ENCODE results near the gene OGG1. TPM values are rescaled to one million over a fixed set of nuclear protein-coding genes. Genes with fewer than 3 reads are reported as not detected.
A peak's percentile ranks its signal among the peaks of the same experiment; 100 is the strongest.

The OGG1 gene
- total and polyA plus RNA-seq, 4 experiments from 2014 or later, result 29.2 to 46.9 (median 35.9) TPM

DNA sequence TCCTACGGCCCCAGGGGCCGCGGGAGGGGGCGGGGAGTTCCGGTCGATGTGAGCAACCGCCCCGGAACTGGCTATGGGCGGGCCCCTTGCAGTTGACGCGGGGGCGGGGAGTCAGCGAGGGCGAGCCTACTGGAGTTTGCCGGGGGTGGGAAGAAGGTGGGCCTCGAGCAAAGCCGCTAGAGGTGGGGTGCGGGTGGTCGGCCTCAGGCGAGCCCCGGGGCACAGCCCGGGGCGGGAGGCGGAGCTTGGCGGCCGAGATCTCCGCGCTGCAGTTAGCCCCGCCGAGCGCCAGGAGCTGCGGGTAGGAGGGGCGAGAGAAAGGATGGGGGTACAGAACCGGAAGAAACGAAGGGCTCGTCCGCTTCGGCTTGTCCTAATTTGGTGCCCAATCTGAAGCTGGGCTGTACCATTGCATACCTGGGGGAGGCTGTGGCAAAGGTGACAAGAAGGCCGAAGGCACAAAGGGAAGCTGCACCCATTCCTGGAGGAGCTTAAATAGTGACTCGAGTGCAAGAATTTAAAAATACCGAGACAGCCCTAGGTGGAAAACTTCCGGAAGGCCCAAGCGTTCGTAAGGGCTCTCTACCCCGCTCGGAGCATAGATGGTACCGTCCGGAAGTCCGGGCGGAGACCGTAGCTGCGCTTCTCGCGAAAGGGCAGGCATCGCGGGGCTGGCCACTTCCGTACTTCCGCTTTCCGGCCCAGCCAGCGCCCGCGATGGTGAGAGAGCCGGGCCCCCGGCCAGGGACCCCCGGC is 42.8 kb downstream of the OGG1 start, which contains the start of the genes ARPC4 and TADA3:
Gene ARPC4 (plus strand): TSS at position 678 of the 756 bp plus-strand sequence. CDS start 40 bp downstream, at position 718.
Gene TADA3 (minus strand): TSS at position 69 of the 756 bp plus-strand sequence. CDS start 1,007 bp downstream, outside the sequence.
- Histone ChIP-seq H3K9me3 (ENCODE audit: control insufficient read depth in 1 of 2, low read length in 2 of 2) (no peaks in the 10 kb centered on the region), H3K4me3 (ENCODE audit: low read length in 2 of 2) (peak within 1 kb of the TSS; percentile 91 to 100), H3K27me3 (ENCODE audit: insufficient read depth, low read length) (no peaks in the 10 kb centered on the region), H3K27ac (ENCODE audit: low read depth, low read length) (peak within 1 kb of the TSS; percentile 99), H3K36me3 (ENCODE audit: insufficient read depth, low read length) (peaks cover 13% of the 10 kb centered on the region), H3K4me1 (ENCODE audit: insufficient read depth, low read length) (peaks cover 63% of the 10 kb centered on the region)
- CTCF ChIA-PET (ENCODE audit: partially characterized antibody), result interaction anchor here (0.7 to 1.8 kb wide), 10 partner anchors 10 to 402 kb away, joined by 3 to 15 read pairs (median 3); partner anchors contain the start of genes BRPF1 and CRELD1
- DNase-seq, result peak; percentile 92 to 97 (median 96)
- POLR2A ChIA-PET (ENCODE audit: partially characterized antibody), result interaction anchor here (0.6 to 3.1 kb wide), 33 partner anchors 9 to 529 kb away, joined by 3 to 60 read pairs (median 6); partner anchors contain the start of genes BRPF1, CAMK1, CRELD1 and FANCD2
- Mint-ChIP-seq H3K4me1 (peaks cover 47 to 80% (median 56%) of the 10 kb centered on the region in 4 donors), H3K4me3 (peak within 1 kb of the TSS; percentile 96 to 99 (median 98)), H3K27me3 (no peaks in the 10 kb centered on the region), H3K36me3 (peaks cover 36 to 61% of the 10 kb centered on the region in 2 donors), H3K9me3 (no peaks in the 10 kb centered on the region), H3K27ac (peak within 1 kb of the TSS; percentile 97 to 99 (median 99))
- intact Hi-C loops (cut with micrococcal nuclease), result loop anchor here (1.0 to 2.0 kb wide), 8 partner anchors 16 to 528 kb away; partner anchors contain the start of genes BRPF1, CRELD1, JAGN1 and MTMR14

DNA sequence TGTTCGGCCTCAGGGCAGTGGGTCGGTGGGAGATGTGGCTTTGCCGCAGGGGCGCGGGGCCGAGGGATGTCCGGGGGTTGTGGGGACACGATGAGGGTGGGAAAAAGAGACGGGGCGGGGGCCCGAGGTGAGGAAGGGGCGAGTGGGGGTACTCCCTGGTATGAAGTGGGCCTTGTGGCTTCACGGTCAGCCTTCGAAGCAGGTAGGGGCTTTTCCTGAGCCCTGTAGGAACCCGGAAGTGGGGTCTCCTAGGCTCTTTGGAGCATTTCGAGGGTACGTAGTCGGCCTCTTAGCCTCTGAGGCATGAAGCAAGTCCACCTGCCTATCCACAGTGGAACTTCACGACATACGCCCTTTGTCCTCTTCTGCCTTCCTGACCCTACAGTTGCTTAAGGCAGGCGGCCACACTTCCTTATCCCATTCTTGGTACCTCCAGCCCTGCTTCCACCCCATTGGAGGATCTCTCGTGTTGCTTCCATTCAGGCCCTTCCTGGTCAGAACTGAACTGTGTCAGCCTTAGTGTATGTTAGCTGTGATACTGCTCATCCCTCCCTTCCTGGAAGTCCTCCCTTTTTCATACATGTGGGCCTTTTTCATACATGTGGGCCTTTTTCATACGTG is 43.5 kb downstream of the OGG1 start:
- Histone ChIP-seq H3K4me1 (ENCODE audit: insufficient read depth, low read length) (peaks cover 59% of the 10 kb centered on the region), H3K27me3 (ENCODE audit: insufficient read depth, low read length) (no peaks in the 10 kb centered on the region), H3K4me3 (ENCODE audit: low read length in 2 of 2) (peak overlapping the region; percentile 91 to 100), H3K9me3 (ENCODE audit: control insufficient read depth in 1 of 2, low read length in 2 of 2) (no peaks in the 10 kb centered on the region), H3K27ac (ENCODE audit: low read depth, low read length) (peak overlapping the region; percentile 99), H3K36me3 (ENCODE audit: insufficient read depth, low read length) (peaks cover 20% of the 10 kb centered on the region)
- POLR2A ChIA-PET (ENCODE audit: partially characterized antibody), result interaction anchor here (0.6 to 3.1 kb wide), 33 partner anchors 8 to 528 kb away, joined by 3 to 60 read pairs (median 6); partner anchors contain the start of genes BRPF1, CAMK1, CRELD1 and FANCD2
- Mint-ChIP-seq H3K36me3 (peaks cover 39 to 64% of the 10 kb centered on the region in 2 donors), H3K27me3 (no peaks in the 10 kb centered on the region), H3K27ac (peak overlapping the region; percentile 97 to 99 (median 99)), H3K4me3 (peak overlapping the region; percentile 96 to 99 (median 98)), H3K9me3 (no peaks in the 10 kb centered on the region), H3K4me1 (peaks cover 43 to 78% (median 55%) of the 10 kb centered on the region in 4 donors)
- CTCF ChIA-PET (ENCODE audit: partially characterized antibody), result interaction anchor here (0.7 to 1.8 kb wide), 9 partner anchors 11 to 401 kb away, joined by 3 to 15 read pairs (median 3); partner anchors contain the start of genes BRPF1 and CRELD1
- intact Hi-C loops (cut with micrococcal nuclease), result loop anchor here (2.0 kb wide), 1 partner anchor 528 kb away; the partner anchor contains the start of gene SEC13
- DNase-seq, result peak in 1 of 5 donors; percentile 61

DNA sequence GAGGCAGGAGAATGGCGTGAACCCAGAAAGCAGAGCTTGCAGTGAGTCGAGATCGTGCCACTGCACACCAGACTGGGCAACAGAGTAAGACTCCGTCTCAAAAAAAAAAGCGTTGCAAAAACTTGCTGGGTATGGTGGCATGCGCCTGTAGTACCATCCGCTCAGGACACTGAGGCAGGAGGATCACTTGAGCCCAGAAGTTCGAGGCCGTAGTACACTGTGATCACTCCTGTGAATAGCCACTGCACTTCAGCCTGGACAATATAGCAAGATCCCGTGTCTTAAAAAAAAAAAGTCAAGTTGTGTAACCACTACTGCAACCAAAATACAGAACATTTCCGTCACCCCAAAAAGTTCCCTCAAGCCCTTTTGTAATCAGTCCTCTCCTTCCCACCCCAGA is 44.6 kb downstream of the OGG1 start:
- Histone ChIP-seq H3K4me3 (ENCODE audit: low read length in 2 of 2) (peak overlapping the region in 1 of 2 donors; percentile 91), H3K9me3 (ENCODE audit: control insufficient read depth in 1 of 2, low read length in 2 of 2) (no peaks in the 10 kb centered on the region), H3K27me3 (ENCODE audit: insufficient read depth, low read length) (no peaks in the 10 kb centered on the region), H3K36me3 (ENCODE audit: insufficient read depth, low read length) (peaks cover 23% of the 10 kb centered on the region), H3K27ac (ENCODE audit: low read depth, low read length) (no peak overlapping the region), H3K4me1 (ENCODE audit: insufficient read depth, low read length) (peaks cover 59% of the 10 kb centered on the region)
- POLR2A ChIA-PET (ENCODE audit: partially characterized antibody), result interaction anchor here (0.6 to 2.7 kb wide), 4 partner anchors 10 to 57 kb away, joined by 3 to 60 read pairs (median 28); partner anchors contain the start of genes OGG1 and TTLL3
- H3K27ac Mint-ChIP-seq, result peak overlapping the region; percentile 14 to 99 (median 92)
- H3K9me3 Mint-ChIP-seq, result no peaks in the 10 kb centered on the region
- CTCF ChIA-PET (ENCODE audit: partially characterized antibody), result no interaction called here
- H3K36me3 Mint-ChIP-seq, result peaks cover 34 to 66% of the 10 kb centered on the region in 2 donors
- no peak for DNase-seq
- peaks cover 41 to 78% (median 55%) of the 10 kb centered on the region in 4 donors for H3K4me1 Mint-ChIP-seq
- H3K27me3 Mint-ChIP-seq, result no peaks in the 10 kb centered on the region
- peak overlapping the region; percentile 81 to 99 (median 97) for H3K4me3 Mint-ChIP-seq
- intact Hi-C loops (cut with micrococcal nuclease), result no loop called here

DNA sequence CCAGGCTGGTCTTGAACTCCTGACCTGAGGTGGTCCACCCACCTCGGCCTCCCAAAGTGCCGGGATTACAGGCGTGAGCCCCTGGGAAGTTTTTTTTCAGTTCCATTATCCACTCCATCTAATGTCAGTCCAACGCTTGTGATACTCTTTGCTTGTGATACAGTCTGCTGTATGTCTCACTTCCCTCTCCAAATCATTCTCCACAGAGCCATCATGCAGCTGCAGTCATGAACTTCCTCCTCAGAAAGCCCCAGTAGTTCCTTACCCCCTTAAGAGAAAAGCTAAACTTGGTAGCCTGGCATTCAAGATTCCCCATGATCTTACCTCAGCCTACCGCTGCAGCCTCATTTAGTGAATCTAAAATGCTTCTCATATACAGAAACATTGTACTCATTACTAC is 45.5 kb downstream of the OGG1 start:
- H3K27ac Mint-ChIP-seq, result peak overlapping the region in 5 of 7 donors; percentile 53 to 98 (median 83)
- no peak for DNase-seq
- Histone ChIP-seq H3K4me1 (ENCODE audit: insufficient read depth, low read length) (peaks cover 58% of the 10 kb centered on the region), H3K36me3 (ENCODE audit: insufficient read depth, low read length) (peaks cover 28% of the 10 kb centered on the region), H3K9me3 (ENCODE audit: control insufficient read depth in 1 of 2, low read length in 2 of 2) (no peaks in the 10 kb centered on the region), H3K27ac (ENCODE audit: low read depth, low read length) (no peak overlapping the region), H3K27me3 (ENCODE audit: insufficient read depth, low read length) (no peaks in the 10 kb centered on the region), H3K4me3 (ENCODE audit: low read length in 2 of 2) (no peak overlapping the region)
- CTCF ChIA-PET (ENCODE audit: partially characterized antibody), result interaction anchor here (1.5 kb wide), 2 partner anchors 9 to 13 kb away, joined by 5 to 6 read pairs; no protein-coding TSS in a partner anchor
- POLR2A ChIA-PET (ENCODE audit: partially characterized antibody), result interaction anchor here (0.6 to 3.1 kb wide), 3 partner anchors 9 to 56 kb away, joined by 3 to 29 read pairs (median 3); partner anchors contain the start of gene TTLL3
- peak overlapping the region; percentile 1 to 96 (median 67) for H3K4me3 Mint-ChIP-seq
- no peaks in the 10 kb centered on the region for H3K9me3 Mint-ChIP-seq
- peaks cover 35 to 66% of the 10 kb centered on the region in 2 donors for H3K36me3 Mint-ChIP-seq
- H3K27me3 Mint-ChIP-seq, result no peaks in the 10 kb centered on the region
- intact Hi-C loops (cut with micrococcal nuclease), result no loop called here
- peaks cover 38 to 74% (median 54%) of the 10 kb centered on the region in 4 donors for H3K4me1 Mint-ChIP-seq

DNA sequence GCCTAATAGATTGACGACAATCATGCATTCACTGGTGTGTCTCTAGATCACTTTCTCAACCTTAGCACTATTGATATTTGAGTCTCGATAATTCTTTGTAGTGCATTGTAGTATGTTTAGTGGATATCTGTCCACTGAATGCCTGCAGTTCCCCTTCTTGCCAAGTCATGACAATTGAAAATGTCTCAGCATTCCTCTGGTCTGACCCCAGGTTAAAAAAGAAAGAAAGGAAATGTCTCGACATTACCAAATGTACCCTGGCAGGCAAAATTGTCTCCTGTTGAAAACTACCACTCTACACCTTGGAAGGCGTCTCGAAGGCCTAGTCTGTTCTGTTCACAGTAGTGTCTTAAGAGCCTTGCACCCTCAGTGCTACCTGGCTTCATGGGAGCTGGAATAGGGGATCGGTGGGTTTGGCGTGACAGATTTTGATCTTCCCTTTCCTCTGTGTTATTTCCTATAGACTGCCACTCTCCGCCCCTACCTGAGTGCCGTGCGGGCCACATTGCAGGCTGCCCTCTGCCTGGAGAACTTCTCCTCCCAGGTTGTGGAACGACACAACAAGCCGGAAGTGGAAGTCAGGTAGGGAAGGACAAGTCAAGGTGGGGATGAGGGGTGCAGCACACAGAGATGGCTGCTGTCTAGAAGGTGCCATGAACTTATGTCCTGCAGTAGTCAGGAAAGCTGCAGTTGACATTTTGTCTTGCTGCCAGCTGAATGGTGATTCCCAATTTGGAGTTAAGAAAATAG is 47.6 kb downstream of the OGG1 start:
- Histone ChIP-seq H3K27ac (ENCODE audit: low read depth, low read length) (no peak overlapping the region), H3K27me3 (ENCODE audit: insufficient read depth, low read length) (no peaks in the 10 kb centered on the region), H3K4me3 (ENCODE audit: low read length in 2 of 2) (no peak overlapping the region), H3K4me1 (ENCODE audit: insufficient read depth, low read length) (peaks cover 39% of the 10 kb centered on the region), H3K36me3 (ENCODE audit: insufficient read depth, low read length) (peaks cover 43% of the 10 kb centered on the region), H3K9me3 (ENCODE audit: control insufficient read depth in 1 of 2, low read length in 2 of 2) (no peaks in the 10 kb centered on the region)
- POLR2A ChIA-PET (ENCODE audit: partially characterized antibody), result interaction anchor here (3.1 kb wide), 1 partner anchor 11 kb away, joined by 29 read pairs; the partner anchor contains the start of gene TTLL3
- peak overlapping the region in 3 of 7 donors; percentile 15 to 37 (median 24) for H3K27ac Mint-ChIP-seq
- peak overlapping the region in 1 of 8 donors; percentile 15 for H3K4me3 Mint-ChIP-seq
- intact Hi-C loops (cut with micrococcal nuclease), result no loop called here
- H3K27me3 Mint-ChIP-seq, result no peaks in the 10 kb centered on the region
- no peak for DNase-seq
- peaks cover 24 to 53% (median 37%) of the 10 kb centered on the region in 4 donors for H3K4me1 Mint-ChIP-seq
- H3K9me3 Mint-ChIP-seq, result no peaks in the 10 kb centered on the region
- H3K36me3 Mint-ChIP-seq, result peaks cover 40 to 72% of the 10 kb centered on the region in 2 donors
- CTCF ChIA-PET (ENCODE audit: partially characterized antibody), result no interaction called here

DNA sequence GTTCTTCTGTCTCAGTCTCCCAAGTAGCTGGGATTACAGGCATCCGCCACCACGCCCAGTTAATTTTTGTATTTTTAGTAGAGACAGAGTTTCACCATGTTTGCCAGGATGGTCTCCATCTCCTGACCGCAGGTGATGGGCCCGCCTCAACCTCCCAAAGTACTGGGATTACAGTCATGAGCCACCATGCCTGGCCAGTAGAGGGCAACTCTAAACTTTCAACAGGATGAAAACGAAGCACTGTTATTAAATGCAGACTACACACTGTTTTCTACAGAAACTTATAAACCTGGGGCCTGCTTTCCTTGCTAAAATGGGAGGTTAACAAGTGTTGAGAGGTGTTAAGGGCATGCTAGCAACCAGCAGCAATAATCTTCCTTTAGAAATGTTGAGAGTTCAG is 50.8 kb downstream of the OGG1 start:
- CTCF ChIA-PET (ENCODE audit: partially characterized antibody), result no interaction called here
- no peak overlapping the region for H3K4me3 ChIP-seq (ENCODE audit: low read length in 2 of 2)
- Mint-ChIP-seq H3K9me3 (no peaks in the 10 kb centered on the region), H3K4me1 (peaks cover 14 to 28% (median 19%) of the 10 kb centered on the region in 4 donors), H3K4me3 (no peak overlapping the region), H3K27ac (peak overlapping the region in 2 of 7 donors; percentile 16 to 21), H3K27me3 (no peaks in the 10 kb centered on the region), H3K36me3 (peaks cover 55 to 75% of the 10 kb centered on the region in 2 donors)
- no peaks in the 10 kb centered on the region for H3K27me3 ChIP-seq (ENCODE audit: insufficient read depth, low read length)
- H3K4me1 ChIP-seq (ENCODE audit: insufficient read depth, low read length), result peaks cover 17% of the 10 kb centered on the region
- peaks cover 71% of the 10 kb centered on the region for H3K36me3 ChIP-seq (ENCODE audit: insufficient read depth, low read length)
- H3K9me3 ChIP-seq (ENCODE audit: control insufficient read depth in 1 of 2, low read length in 2 of 2), result no peaks in the 10 kb centered on the region
- H3K27ac ChIP-seq (ENCODE audit: low read depth, low read length), result no peak overlapping the region
- POLR2A ChIA-PET (ENCODE audit: partially characterized antibody), result interaction anchor here (1.1 to 1.5 kb wide), 3 partner anchors 8 to 133 kb away, joined by 3 to 6 read pairs (median 4); partner anchors contain the start of genes ARPC4, CRELD1 and TADA3
- no peak for DNase-seq
- intact Hi-C loops (cut with micrococcal nuclease), result no loop called here
